Inferior parietal cortex (tissue), 1 donor: Measurements from ENCODE around the gene PRTN3.
"Not testable (repeated sequence)": the region's sequence is repeated elsewhere in the genome, so short reads cannot be mapped to it uniquely, and the experiment has no call there.

Source experiments
- DNase-seq: peaks from one replicate; pipeline ENCODE4 v3.0.0-alpha.2; 2016; ENCODE audit errors: extremely low spot score

The PRTN3 gene

GRCh38 chr19:881385-882071 is 40.7 kb downstream of the PRTN3 start:
- no peak for DNase-seq

- no peak for DNase-seq
Observed at GRCh38 chr19:882871-883497, 42.2 kb downstream of the PRTN3 start.

- DNase-seq = no peak
Observed at GRCh38 chr19:883661-884211, 42.9 kb downstream of the PRTN3 start.

- DNase-seq = no peak
Observed at GRCh38 chr19:884420-885211, 43.8 kb downstream of the PRTN3 start.

GRCh38 chr19:885536-886224 is 44.9 kb downstream of the PRTN3 start:
- no peak for DNase-seq

- DNase-seq = peak; percentile 36
Observed at GRCh38 chr19:887072-887471, 46.3 kb downstream of the PRTN3 start.

GRCh38 chr19:887599-887998 is 46.8 kb downstream of the PRTN3 start:
- DNase-seq = no peak

GRCh38 chr19:888581-889385 is 48.0 kb downstream of the PRTN3 start:
- no peak for DNase-seq

GRCh38 chr19:889662-890295 is 49.0 kb downstream of the PRTN3 start:
- DNase-seq = no peak

GRCh38 chr19:890831-891230 is 50.0 kb downstream of the PRTN3 start:
- DNase-seq = no peak

- DNase-seq = not testable (repeated sequence)
Observed at GRCh38 chr19:891421-892200, 50.8 kb downstream of the PRTN3 start.

- no peak for DNase-seq
Observed at GRCh38 chr19:892243-892893, 51.6 kb downstream of the PRTN3 start.

- DNase-seq = peak; percentile 95
Observed at GRCh38 chr19:892894-893689, 52.3 kb downstream of the PRTN3 start, which contains the start of the genes MED16 and RNU6-9. Gene MED16, minus strand, starts transcription at chr19:893187. Its CDS starts 2,056 bp downstream, at chr19:891131. Gene RNU6-9, plus strand, starts transcription at chr19:893484.

- no peak for DNase-seq
Observed at GRCh38 chr19:896434-896833, 55.6 kb downstream of the PRTN3 start.

- no peak for DNase-seq
Observed at GRCh38 chr19:896999-897398, 56.2 kb downstream of the PRTN3 start.

GRCh38 chr19:897442-898039 is 56.7 kb downstream of the PRTN3 start:
- no peak for DNase-seq
